DOHH2 (cell line): ENCODE results near the gene C3orf20.

Experiments used
- H3F3A ChIP-seq: fragments of 200-600 bp; sonication (generic), shearing (Covaris generic); 2 replicates; pipeline ENCODE4 v1.6.0; 2016; ENCODE audit warnings: antibody characterized with exemption, mild to moderate bottlenecking; ENCODE audit not compliant: control insufficient read depth, insufficient read depth
- H3K27ac ChIP-seq: fragments of 200-600 bp; sonication (generic); 2 replicates; pipeline ENCODE4 v1.5.1; 2014; ENCODE audit warnings: low read depth, mild to moderate bottlenecking, low read length, moderate library complexity
- H3K27me3 ChIP-seq: fragments of 200-600 bp; sonication (generic); 2 replicates; pipeline ENCODE4 v1.6.1; 2014; ENCODE audit warnings: mild to moderate bottlenecking, low read length, mixed read lengths; ENCODE audit not compliant: control insufficient read depth
- H3K36me3 ChIP-seq: fragments of 200-600 bp; sonication (generic); 2 replicates; pipeline ENCODE4 v1.6.1; 2014; ENCODE audit warnings: mild to moderate bottlenecking, low read length, moderate library complexity, mixed read lengths; ENCODE audit not compliant: control insufficient read depth
- H3K4me1 ChIP-seq: fragments of 200-600 bp; sonication (generic); 2 replicates; pipeline ENCODE4 v1.6.1; 2014; ENCODE audit warnings: mild to moderate bottlenecking, low read length, mixed read lengths; ENCODE audit not compliant: control insufficient read depth
- H3K4me2 ChIP-seq: fragments of 200-600 bp; sonication (generic); 2 replicates; pipeline ENCODE4 v1.6.0; 2014; ENCODE audit warnings: mild to moderate bottlenecking, low read length, moderate library complexity
- H3K4me3 ChIP-seq: fragments of 200-600 bp; sonication (generic); 2 replicates; pipeline ENCODE4 v1.5.1; 2014; ENCODE audit warnings: mild to moderate bottlenecking, low read length, mixed read lengths
- H3K79me2 ChIP-seq: fragments of 200-600 bp; sonication (generic); 2 replicates; pipeline ENCODE4 v1.6.1; 2014; ENCODE audit warnings: mild to moderate bottlenecking, low read length, mixed read lengths; ENCODE audit not compliant: control insufficient read depth
- H3K9me2 ChIP-seq: fragments of 200-600 bp; sonication (generic); replicated peaks from 2 replicates; pipeline ENCODE4 v1.6.1; 2014; ENCODE audit warnings: mild to moderate bottlenecking, low read length, mixed read lengths; ENCODE audit not compliant: control insufficient read depth
- H3K9me3 ChIP-seq: fragments of 200-600 bp; sonication (generic); 2 replicates; pipeline ENCODE4 v1.6.1; 2014; ENCODE audit warnings: antibody characterized with exemption, low read length, mixed read lengths; ENCODE audit not compliant: control insufficient read depth, insufficient read depth
- H4K20me1 ChIP-seq: fragments of 200-600 bp; sonication (generic); 2 replicates; pipeline ENCODE4 v1.6.0; 2014; ENCODE audit warnings: low read depth, mild to moderate bottlenecking, antibody characterized with exemption, low read length, moderate library complexity; ENCODE audit not compliant: control insufficient read depth, insufficient read depth
- EZH2phosphoT487 ChIP-seq: fragments of 200-600 bp; sonication (generic); IDR thresholded peaks from 2 replicates; pipeline ENCODE4 v1.6.1; 2017; ENCODE audit warnings: borderline replicate concordance, mild to moderate bottlenecking, antibody characterized with exemption, low read length, moderate library complexity, mixed read lengths
- TF ChIP-seq, protein P1 (sequence below): fragments of 200-600 bp; sonication (generic); IDR thresholded peaks from one replicate; pipeline ENCODE4 v1.5.1; 2014; ENCODE audit warnings: antibody characterized with exemption, mild to moderate bottlenecking, low read depth, low read length; ENCODE audit not compliant: poor library complexity, severe bottlenecking

The C3orf20 gene

GRCh38 chr3:14678015-14678503, 3.1 kb downstream of the C3orf20 start:
- Histone ChIP-seq H3F3A (peaks cover 11% of the 10 kb centered on the region), H3K4me1 (peaks cover 48% of the 10 kb centered on the region), H3K4me2 (peak overlapping the region; percentile 16), H3K9me2 (no peaks in the 10 kb centered on the region), H3K9me3 (peaks cover 9% of the 10 kb centered on the region), H3K4me3 (no peak overlapping the region), H4K20me1 (no peaks in the 10 kb centered on the region), H3K79me2 (no peaks in the 10 kb centered on the region), H3K27ac (no peak overlapping the region), H3K27me3 (no peaks in the 10 kb centered on the region), H3K36me3 (peaks cover 29% of the 10 kb centered on the region)
- TF ChIP-seq, protein P1, sequence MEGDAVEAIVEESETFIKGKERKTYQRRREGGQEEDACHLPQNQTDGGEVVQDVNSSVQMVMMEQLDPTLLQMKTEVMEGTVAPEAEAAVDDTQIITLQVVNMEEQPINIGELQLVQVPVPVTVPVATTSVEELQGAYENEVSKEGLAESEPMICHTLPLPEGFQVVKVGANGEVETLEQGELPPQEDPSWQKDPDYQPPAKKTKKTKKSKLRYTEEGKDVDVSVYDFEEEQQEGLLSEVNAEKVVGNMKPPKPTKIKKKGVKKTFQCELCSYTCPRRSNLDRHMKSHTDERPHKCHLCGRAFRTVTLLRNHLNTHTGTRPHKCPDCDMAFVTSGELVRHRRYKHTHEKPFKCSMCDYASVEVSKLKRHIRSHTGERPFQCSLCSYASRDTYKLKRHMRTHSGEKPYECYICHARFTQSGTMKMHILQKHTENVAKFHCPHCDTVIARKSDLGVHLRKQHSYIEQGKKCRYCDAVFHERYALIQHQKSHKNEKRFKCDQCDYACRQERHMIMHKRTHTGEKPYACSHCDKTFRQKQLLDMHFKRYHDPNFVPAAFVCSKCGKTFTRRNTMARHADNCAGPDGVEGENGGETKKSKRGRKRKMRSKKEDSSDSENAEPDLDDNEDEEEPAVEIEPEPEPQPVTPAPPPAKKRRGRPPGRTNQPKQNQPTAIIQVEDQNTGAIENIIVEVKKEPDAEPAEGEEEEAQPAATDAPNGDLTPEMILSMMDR = no peak
- no peak for TF ChIP-seq EZH2phosphoT487

DNA sequence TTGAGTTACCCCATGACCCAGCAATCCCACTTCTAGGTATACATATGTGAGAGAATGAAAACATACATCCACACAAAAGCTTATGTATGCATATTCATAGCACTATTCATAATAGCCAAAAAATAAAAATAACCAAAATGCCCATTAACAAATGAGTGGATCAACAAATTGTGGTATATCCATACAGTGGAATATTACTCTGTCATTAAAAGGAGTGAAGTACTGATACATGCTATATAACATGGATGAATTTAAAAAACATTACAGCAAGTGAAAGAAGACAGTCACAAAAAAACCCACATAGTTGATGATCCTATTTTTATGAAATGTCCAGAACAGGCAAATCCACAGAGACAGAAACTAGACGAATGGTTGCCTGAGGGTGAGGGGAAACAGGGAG, 5.2 kb downstream of the C3orf20 start:
- Histone ChIP-seq H3K4me1 (peaks cover 51% of the 10 kb centered on the region), H3F3A (peaks cover 16% of the 10 kb centered on the region), H3K9me3 (peaks cover 9% of the 10 kb centered on the region), H3K4me2 (no peak overlapping the region), H3K4me3 (no peak overlapping the region), H3K79me2 (no peaks in the 10 kb centered on the region), H3K9me2 (no peaks in the 10 kb centered on the region), H3K27ac (no peak overlapping the region), H3K36me3 (peaks cover 15% of the 10 kb centered on the region), H4K20me1 (no peaks in the 10 kb centered on the region), H3K27me3 (no peaks in the 10 kb centered on the region)
- TF ChIP-seq EZH2phosphoT487 = no peak
- TF ChIP-seq, protein P1 = no peak

GRCh38 chr3:14680716-14681115, 5.8 kb downstream of the C3orf20 start:
- Histone ChIP-seq H3K36me3 (peaks cover 13% of the 10 kb centered on the region), H3K4me2 (no peak overlapping the region), H3K4me1 (peaks cover 57% of the 10 kb centered on the region), H3K27ac (no peak overlapping the region), H3K9me2 (no peaks in the 10 kb centered on the region), H4K20me1 (no peaks in the 10 kb centered on the region), H3K4me3 (no peak overlapping the region), H3K79me2 (no peaks in the 10 kb centered on the region), H3K9me3 (peaks cover 9% of the 10 kb centered on the region), H3F3A (peaks cover 22% of the 10 kb centered on the region), H3K27me3 (no peaks in the 10 kb centered on the region)
- no peak for TF ChIP-seq EZH2phosphoT487
- TF ChIP-seq, protein P1 = no peak

- Histone ChIP-seq H4K20me1 (no peaks in the 10 kb centered on the region), H3F3A (peaks cover 52% of the 10 kb centered on the region), H3K79me2 (no peaks in the 10 kb centered on the region), H3K9me2 (no peaks in the 10 kb centered on the region), H3K9me3 (peaks cover 9% of the 10 kb centered on the region), H3K27ac (peak overlapping the region; percentile 97), H3K4me3 (no peak overlapping the region), H3K4me1 (peaks cover 65% of the 10 kb centered on the region), H3K27me3 (no peaks in the 10 kb centered on the region), H3K4me2 (peak overlapping the region; percentile 73), H3K36me3 (peaks cover 4% of the 10 kb centered on the region)
- TF ChIP-seq, protein P1 = no peak
- no peak for TF ChIP-seq EZH2phosphoT487
Measured at GRCh38 chr3:14684447-14684846, 9.5 kb downstream of the C3orf20 start.
